Brain microvascular endothelial cell (primary cell): Measurements from ENCODE around the gene MTMR10.
A peak's percentile ranks its signal among the peaks of the same experiment; 100 is the strongest.

Source experiments
- DNase-seq: peaks from one replicate; pipeline ENCODE4 v3.0.0-alpha.2; 2020
- H3K27ac ChIP-seq: fragments of 250-450 bp; sonication (Bioruptor Pico); 2 replicates; pipeline ENCODE4 v1.5.1; 2020; ENCODE audit warnings: mild to moderate bottlenecking, moderate library complexity
- H3K27me3 ChIP-seq: fragments of 250-450 bp; sonication (Bioruptor Pico); replicated peaks from 2 replicates; pipeline ENCODE4 v1.5.1; 2020; ENCODE audit warnings: mild to moderate bottlenecking
- H3K36me3 ChIP-seq: fragments of 250-450 bp; sonication (Bioruptor Pico); replicated peaks from 2 replicates; pipeline ENCODE4 v1.5.1; 2020; ENCODE audit warnings: mild to moderate bottlenecking
- H3K4me3 ChIP-seq: 2 replicates; pipeline ENCODE4 v1.5.1; 2011; ENCODE audit warnings: low read depth, mild to moderate bottlenecking, control low read depth, low read length, moderate library complexity
- in situ Hi-C: cut with HindIII; loops from 2 replicates; pipeline ENCODE4 v1.10.0; 2017; ENCODE audit warnings: low sequenced_read_pairs, low pct_ligation_motif_present
- TF ChIP-seq, protein P1 (sequence below): IDR thresholded peaks from 2 replicates; pipeline ENCODE4 v1.5.1; 2011; ENCODE audit warnings: low read depth, mild to moderate bottlenecking, moderate library complexity, low read length, control low read depth, inconsistent platforms; ENCODE audit errors: missing control alignments

MTMR10 gene

GRCh38 chr15:30926161-30926560 lies 65.3 kb downstream of the MTMR10 start:
- no peak overlapping the region for H3K4me3 ChIP-seq
- H3K36me3 ChIP-seq: peaks cover 32% of the 10 kb centered on the region
- TF ChIP-seq, protein P1, sequence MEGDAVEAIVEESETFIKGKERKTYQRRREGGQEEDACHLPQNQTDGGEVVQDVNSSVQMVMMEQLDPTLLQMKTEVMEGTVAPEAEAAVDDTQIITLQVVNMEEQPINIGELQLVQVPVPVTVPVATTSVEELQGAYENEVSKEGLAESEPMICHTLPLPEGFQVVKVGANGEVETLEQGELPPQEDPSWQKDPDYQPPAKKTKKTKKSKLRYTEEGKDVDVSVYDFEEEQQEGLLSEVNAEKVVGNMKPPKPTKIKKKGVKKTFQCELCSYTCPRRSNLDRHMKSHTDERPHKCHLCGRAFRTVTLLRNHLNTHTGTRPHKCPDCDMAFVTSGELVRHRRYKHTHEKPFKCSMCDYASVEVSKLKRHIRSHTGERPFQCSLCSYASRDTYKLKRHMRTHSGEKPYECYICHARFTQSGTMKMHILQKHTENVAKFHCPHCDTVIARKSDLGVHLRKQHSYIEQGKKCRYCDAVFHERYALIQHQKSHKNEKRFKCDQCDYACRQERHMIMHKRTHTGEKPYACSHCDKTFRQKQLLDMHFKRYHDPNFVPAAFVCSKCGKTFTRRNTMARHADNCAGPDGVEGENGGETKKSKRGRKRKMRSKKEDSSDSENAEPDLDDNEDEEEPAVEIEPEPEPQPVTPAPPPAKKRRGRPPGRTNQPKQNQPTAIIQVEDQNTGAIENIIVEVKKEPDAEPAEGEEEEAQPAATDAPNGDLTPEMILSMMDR: no peak
- H3K27me3 ChIP-seq: no peaks in the 10 kb centered on the region
- H3K27ac ChIP-seq: no peak overlapping the region
- in situ Hi-C loops: no loop called here
- no peak for DNase-seq

- H3K36me3 ChIP-seq: peaks cover 29% of the 10 kb centered on the region
- no peaks in the 10 kb centered on the region for H3K27me3 ChIP-seq
- no peak overlapping the region for H3K4me3 ChIP-seq
- DNase-seq: no peak
- in situ Hi-C loops: no loop called here
- no peak overlapping the region for H3K27ac ChIP-seq
- TF ChIP-seq, protein P1: no peak
Measured at GRCh38 chr15:30925686-30926085, 65.7 kb downstream of the MTMR10 start.

DNA sequence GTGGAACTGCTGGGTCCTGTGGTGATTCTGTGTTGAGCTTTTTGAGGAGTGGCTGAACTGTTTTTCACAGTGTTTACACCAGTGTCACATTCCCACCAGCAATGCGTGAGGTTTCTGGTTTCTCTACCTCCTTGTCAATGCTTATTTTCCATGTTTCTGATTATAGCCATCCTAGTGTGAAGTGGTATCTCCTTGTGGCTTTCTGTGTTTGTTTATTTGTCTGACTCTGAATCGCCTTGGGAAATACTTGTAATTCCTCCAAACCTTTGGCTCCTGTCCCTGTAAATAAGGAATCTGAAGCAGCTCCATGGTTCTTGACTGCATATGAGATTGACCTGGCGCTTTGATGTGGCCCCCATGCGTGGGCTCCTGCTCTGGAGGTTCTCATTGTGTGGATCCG lies 67.1 kb downstream of the MTMR10 start:
- Histone ChIP-seq H3K27ac (no peak overlapping the region), H3K27me3 (no peaks in the 10 kb centered on the region), H3K36me3 (peaks cover 24% of the 10 kb centered on the region), H3K4me3 (no peak overlapping the region)
- in situ Hi-C loops: no loop called here
- TF ChIP-seq, protein P1: no peak
- peak; percentile 48 for DNase-seq

DNA sequence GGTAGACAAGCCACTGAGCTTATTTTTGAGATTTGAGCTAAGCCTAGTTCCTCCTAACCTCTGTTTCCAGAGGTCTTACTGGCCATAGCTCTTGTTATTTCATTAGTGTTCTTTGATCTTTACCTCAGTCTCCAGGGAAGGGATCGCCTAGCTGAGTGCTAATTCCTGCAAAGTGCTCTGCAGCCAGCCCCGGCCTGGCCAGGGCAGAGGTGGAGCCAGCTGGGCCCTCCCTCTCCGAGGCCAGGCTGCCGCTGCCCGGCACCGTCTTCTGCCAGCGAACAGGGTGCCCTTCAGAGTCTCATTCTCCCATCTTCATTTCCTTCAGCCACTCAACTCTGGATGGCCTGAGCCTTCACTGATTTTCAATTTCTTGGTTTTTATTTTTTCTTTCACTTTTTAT lies 68.0 kb downstream of the MTMR10 start:
- Histone ChIP-seq H3K4me3 (no peak overlapping the region), H3K36me3 (peaks cover 20% of the 10 kb centered on the region), H3K27ac (no peak overlapping the region), H3K27me3 (no peaks in the 10 kb centered on the region)
- DNase-seq: no peak
- TF ChIP-seq, protein P1: no peak
- in situ Hi-C loops: no loop called here

GRCh38 chr15:30922480-30923311 lies 68.7 kb downstream of the MTMR10 start:
- no peaks in the 10 kb centered on the region for H3K27me3 ChIP-seq
- H3K36me3 ChIP-seq: peaks cover 21% of the 10 kb centered on the region
- H3K4me3 ChIP-seq: no peak overlapping the region
- DNase-seq: peak; percentile 28
- in situ Hi-C loops: no loop called here
- no peak overlapping the region for H3K27ac ChIP-seq
- TF ChIP-seq, protein P1: no peak
